ENCODE measurements around the gene RSPO4.

Gene RSPO4

DNA sequence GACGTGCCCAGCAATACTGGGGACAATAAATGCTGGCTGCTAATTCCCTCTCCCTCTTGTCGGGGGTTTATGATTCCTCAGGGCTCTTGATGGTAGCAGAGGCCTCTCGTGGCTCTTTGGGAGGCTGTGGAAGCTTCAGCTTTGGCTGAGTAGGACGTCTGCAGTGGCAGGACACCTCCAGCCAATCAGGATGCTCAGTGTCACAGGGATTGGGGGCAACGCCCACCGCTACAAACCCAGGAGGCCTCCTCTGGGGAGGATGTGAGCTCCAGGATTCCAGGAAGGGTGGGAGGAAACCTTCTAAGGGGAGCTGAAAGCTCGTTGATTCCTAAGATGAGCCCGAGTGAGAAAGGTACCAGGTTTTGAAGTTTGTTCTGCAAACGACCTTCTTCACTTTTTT lies 19.4 kb downstream of the RSPO4 start:
- Histone ChIP-seq H3K4me3 (ENCODE audit: low read depth, low read length) (no peak overlapping the region), H3K4me1 (no peaks in the 10 kb centered on the region), H3K27me3 (no peaks in the 10 kb centered on the region), H3K9me3 (no peaks in the 10 kb centered on the region), H3K36me3 (no peaks in the 10 kb centered on the region)
- TF ChIP-seq CTCF (IDR thresholded peaks at IDR 0.05; ENCODE audit: low read depth, low read length), result no peak
- DNase-seq, result no peak

GRCh38 chr20:977021-977420 lies 25.1 kb downstream of the RSPO4 start:
- Histone ChIP-seq H3K4me3 (ENCODE audit: low read depth, low read length) (no peak overlapping the region), H3K36me3 (no peaks in the 10 kb centered on the region), H3K4me1 (no peaks in the 10 kb centered on the region), H3K9me3 (no peaks in the 10 kb centered on the region), H3K27me3 (no peaks in the 10 kb centered on the region)
- TF ChIP-seq CTCF (IDR thresholded peaks at IDR 0.05; ENCODE audit: low read depth, low read length), result no peak
- no peak for DNase-seq

GRCh38 chr20:976033-976432 lies 26.1 kb downstream of the RSPO4 start:
- no peak for DNase-seq
- Histone ChIP-seq H3K36me3 (no peaks in the 10 kb centered on the region), H3K9me3 (no peaks in the 10 kb centered on the region), H3K4me3 (ENCODE audit: low read depth, low read length) (no peak overlapping the region), H3K4me1 (no peaks in the 10 kb centered on the region), H3K27me3 (no peaks in the 10 kb centered on the region)
- TF ChIP-seq CTCF (IDR thresholded peaks at IDR 0.05; ENCODE audit: low read depth, low read length), result no peak

- Histone ChIP-seq H3K4me1 (no peaks in the 10 kb centered on the region), H3K9me3 (no peaks in the 10 kb centered on the region), H3K27me3 (no peaks in the 10 kb centered on the region), H3K4me3 (ENCODE audit: low read depth, low read length) (no peak overlapping the region), H3K36me3 (no peaks in the 10 kb centered on the region)
- no peak for DNase-seq
- TF ChIP-seq CTCF (IDR thresholded peaks at IDR 0.05; ENCODE audit: low read depth, low read length), result peak; percentile 48
Measured at GRCh38 chr20:973785-974194, 28.3 kb downstream of the RSPO4 start.

GRCh38 chr20:972256-972655 lies 29.9 kb downstream of the RSPO4 start:
- no peaks in the 10 kb centered on the region for H3K27me3 ChIP-seq
- DNase-seq, result no peak
- no peaks in the 10 kb centered on the region for H3K36me3 ChIP-seq
- no peak for TF ChIP-seq CTCF (IDR thresholded peaks at IDR 0.05; ENCODE audit: low read depth, low read length)
- H3K4me1 ChIP-seq, result no peaks in the 10 kb centered on the region
- H3K4me3 ChIP-seq (ENCODE audit: low read depth, low read length), result no peak overlapping the region
- no peaks in the 10 kb centered on the region for H3K9me3 ChIP-seq

DNA sequence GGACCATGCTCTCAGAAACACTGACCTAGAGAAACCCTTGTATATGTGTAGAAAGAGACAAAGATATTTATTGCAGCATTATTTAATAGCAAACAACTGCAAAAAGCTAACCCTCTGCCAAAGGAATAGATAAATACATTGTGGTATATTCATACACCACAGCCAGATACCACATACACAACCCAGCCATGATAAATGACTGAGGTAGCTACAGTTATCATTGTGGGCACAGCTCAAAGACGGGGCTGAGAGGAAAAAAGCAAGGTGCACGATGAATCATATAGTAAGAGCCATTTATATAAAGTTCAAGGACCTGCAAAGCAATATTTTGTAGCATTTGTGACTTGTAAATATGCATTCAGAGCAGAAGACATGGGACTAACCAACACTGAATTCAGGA lies 30.8 kb downstream of the RSPO4 start:
- no peaks in the 10 kb centered on the region for H3K36me3 ChIP-seq
- H3K27me3 ChIP-seq, result no peaks in the 10 kb centered on the region
- DNase-seq, result no peak
- no peak for TF ChIP-seq CTCF (IDR thresholded peaks at IDR 0.05; ENCODE audit: low read depth, low read length)
- H3K4me3 ChIP-seq (ENCODE audit: low read depth, low read length), result no peak overlapping the region
- no peaks in the 10 kb centered on the region for H3K4me1 ChIP-seq
- no peaks in the 10 kb centered on the region for H3K9me3 ChIP-seq

Data from BE2C (cell line).